ENCODE results near the gene VPS8.

- TF ChIP-seq CTCF (IDR thresholded peaks at IDR 0.05) (no peak), POLR2A (IDR thresholded peaks at IDR 0.05; ENCODE audit: low read depth) (no peak), POLR2AphosphoS5 (IDR thresholded peaks at IDR 0.05) (no peak), EP300 (IDR thresholded peaks at IDR 0.05) (no peak)
Measured at GRCh38 chr3:185009650-185010049, 197.7 kb downstream of the VPS8 start.
